NB4 (cell line): ENCODE results near the gene UST.
A peak's percentile ranks its signal among the peaks of the same experiment; 100 is the strongest.

ENCODE experiments used
- DNase-seq: peaks from one replicate; pipeline ENCODE4 v3.0.0; 2010; ENCODE audit warnings: low read depth
- H3K4me3 ChIP-seq: one replicate; pipeline ENCODE4 v1.5.1; 2011; ENCODE audit warnings: mild to moderate bottlenecking, low read depth, low read length, moderate library complexity
- MYC ChIP-seq: IDR thresholded peaks from 2 replicates; pipeline ENCODE4 v1.6.1; 2011; ENCODE audit warnings: low read depth, low read length
- POLR2A ChIP-seq: IDR thresholded peaks from 2 replicates; pipeline ENCODE4 v1.6.1; 2011; ENCODE audit warnings: mild to moderate bottlenecking; ENCODE audit not compliant: insufficient read length; ENCODE audit errors: extremely low read depth
- TF ChIP-seq, protein P1 (sequence below): IDR thresholded peaks from one replicate; pipeline ENCODE4 v1.5.1; 2012; ENCODE audit warnings: low read depth, low read length
- TF ChIP-seq, protein P2 (sequence below): IDR thresholded peaks from 2 replicates; pipeline ENCODE4 v1.6.1; 2011; ENCODE audit warnings: low read depth, low read length

UST gene

DNA sequence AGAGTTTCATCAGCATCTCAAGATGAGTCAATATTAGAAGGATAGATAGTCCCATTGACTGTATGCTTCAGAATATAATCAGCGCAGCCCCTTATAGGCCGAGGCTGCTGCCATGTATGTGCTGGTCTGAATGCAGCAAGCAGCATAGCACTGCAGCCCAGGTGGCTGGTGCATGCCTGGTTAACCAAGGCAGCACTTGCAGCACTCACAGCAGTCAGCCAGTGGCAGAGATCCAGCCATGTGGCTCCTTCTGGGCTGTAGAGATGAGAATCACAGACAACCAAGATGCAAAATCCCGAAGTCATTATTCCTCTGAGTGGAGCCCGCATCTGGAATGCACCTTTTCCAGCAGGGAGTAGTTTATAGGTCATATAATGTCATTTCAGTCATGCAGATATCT is 251.9 kb downstream of the UST start:
- H3K4me3 ChIP-seq = no peak overlapping the region
- TF ChIP-seq MYC = no peak
- TF ChIP-seq, protein P1, sequence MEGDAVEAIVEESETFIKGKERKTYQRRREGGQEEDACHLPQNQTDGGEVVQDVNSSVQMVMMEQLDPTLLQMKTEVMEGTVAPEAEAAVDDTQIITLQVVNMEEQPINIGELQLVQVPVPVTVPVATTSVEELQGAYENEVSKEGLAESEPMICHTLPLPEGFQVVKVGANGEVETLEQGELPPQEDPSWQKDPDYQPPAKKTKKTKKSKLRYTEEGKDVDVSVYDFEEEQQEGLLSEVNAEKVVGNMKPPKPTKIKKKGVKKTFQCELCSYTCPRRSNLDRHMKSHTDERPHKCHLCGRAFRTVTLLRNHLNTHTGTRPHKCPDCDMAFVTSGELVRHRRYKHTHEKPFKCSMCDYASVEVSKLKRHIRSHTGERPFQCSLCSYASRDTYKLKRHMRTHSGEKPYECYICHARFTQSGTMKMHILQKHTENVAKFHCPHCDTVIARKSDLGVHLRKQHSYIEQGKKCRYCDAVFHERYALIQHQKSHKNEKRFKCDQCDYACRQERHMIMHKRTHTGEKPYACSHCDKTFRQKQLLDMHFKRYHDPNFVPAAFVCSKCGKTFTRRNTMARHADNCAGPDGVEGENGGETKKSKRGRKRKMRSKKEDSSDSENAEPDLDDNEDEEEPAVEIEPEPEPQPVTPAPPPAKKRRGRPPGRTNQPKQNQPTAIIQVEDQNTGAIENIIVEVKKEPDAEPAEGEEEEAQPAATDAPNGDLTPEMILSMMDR = no peak
- TF ChIP-seq POLR2A = no peak
- TF ChIP-seq, protein P2, sequence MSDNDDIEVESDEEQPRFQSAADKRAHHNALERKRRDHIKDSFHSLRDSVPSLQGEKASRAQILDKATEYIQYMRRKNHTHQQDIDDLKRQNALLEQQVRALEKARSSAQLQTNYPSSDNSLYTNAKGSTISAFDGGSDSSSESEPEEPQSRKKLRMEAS = no peak
- DNase-seq = no peak

DNA sequence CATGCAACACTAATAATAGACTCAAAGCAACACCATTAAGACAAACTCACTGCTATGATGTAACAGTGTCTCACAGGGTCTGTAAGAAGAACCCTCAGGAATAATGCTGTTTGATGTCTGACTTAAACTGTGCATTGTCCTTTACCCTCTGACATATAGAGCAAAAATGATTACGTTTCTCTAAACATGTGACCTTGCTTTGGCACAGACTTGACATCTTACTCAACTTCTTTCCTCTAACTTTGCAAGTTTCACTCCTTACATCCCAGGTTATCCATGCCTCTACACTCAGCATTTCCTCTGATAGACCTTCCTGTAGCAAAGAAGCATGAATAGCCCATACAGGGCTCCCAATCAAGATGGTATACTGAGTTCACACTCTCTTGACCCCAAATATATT is 252.7 kb downstream of the UST start:
- no peak for DNase-seq
- H3K4me3 ChIP-seq = no peak overlapping the region
- TF ChIP-seq, protein P1 = no peak
- TF ChIP-seq, protein P2 = no peak
- TF ChIP-seq POLR2A (no peak), MYC (no peak)

DNA sequence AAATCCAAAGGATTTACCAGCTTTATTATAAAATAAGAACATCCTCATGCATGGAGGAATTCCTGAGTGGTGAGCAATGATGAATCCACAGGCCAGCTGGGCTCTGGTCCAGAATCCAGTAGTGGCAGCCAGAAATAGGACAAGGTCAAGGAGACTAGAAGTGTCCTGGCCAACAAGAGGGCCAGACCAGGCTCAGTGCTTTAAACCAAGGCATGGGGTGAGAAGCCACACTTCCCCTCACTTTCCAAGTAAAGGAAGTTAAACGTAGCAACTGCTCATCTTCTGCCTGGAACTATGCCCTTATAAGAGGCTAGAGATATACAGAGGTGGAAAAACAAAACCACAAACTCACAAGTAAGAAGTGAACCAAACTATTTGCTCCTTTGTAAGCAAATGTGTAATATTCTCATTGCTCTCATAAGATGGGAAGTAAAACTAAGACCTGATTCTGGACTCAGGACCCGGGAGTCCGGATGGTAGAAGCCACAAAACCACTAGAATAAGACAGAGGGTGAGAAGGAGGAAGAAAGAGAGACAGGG is 253.2 kb downstream of the UST start:
- DNase-seq = peak; percentile 29
- no peak overlapping the region for H3K4me3 ChIP-seq
- TF ChIP-seq, protein P2 = no peak
- no peak for TF ChIP-seq POLR2A
- no peak for TF ChIP-seq MYC
- TF ChIP-seq, protein P1 = no peak

DNA sequence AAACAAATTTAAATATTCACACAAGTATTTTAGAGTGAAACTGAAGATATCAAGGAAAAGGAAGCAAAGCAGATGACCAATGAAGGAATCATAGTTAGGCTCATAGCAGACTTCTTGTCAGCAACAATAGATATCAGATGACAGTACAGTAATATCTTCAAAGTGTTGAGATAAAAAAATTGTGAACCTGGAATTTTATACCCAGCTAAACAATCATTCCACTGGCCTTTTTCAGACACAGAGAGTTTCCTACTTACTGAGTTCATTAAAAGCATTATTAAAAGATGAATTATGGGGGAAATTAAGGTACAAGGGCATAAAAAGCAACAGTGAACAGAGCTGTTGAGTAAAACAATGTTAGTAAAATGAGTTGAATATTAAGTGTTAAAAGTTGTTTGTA is 254.6 kb downstream of the UST start:
- H3K4me3 ChIP-seq = no peak overlapping the region
- DNase-seq = no peak
- TF ChIP-seq, protein P2 = no peak
- TF ChIP-seq, protein P1 = no peak
- TF ChIP-seq MYC (no peak), POLR2A (no peak)

DNA sequence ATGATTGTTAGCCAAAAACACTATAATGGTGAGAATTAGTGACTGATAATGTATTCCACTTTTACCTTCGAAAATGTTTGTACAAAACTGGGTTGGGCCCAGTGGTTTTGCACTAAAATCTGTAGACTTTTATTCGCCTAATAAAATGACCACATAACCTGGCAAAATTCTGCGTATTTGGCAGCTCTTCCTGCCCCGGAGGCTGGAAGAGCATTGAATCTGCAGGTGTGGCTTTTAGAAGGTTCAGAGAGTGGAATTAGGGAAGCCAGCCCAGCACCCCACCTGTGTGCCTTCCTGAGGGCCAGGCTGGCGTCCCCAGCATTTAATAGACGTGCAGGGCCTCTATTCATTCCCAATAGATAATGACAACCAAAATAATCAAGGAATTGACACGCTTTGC is 256.7 kb downstream of the UST start:
- H3K4me3 ChIP-seq = no peak overlapping the region

More for the DNA sequence above, 256.7 kb downstream of the UST start:
- DNase-seq = no peak
- no peak for TF ChIP-seq MYC
- no peak for TF ChIP-seq POLR2A
- TF ChIP-seq, protein P2 = no peak
- TF ChIP-seq, protein P1 = no peak
